DMS53 treated with DMSO at 0.1 percent for 48 hours (cell line): Measurements from ENCODE around the gene NUP210.

Source experiments
- DNase-seq: peaks from one replicate; lab custom pipeline; 2025; ENCODE audit not compliant: unreplicated experiment; lab: John Stamatoyannopoulos, UW

The NUP210 gene

GRCh38 chr3:13277860-13278531 is 142.1 kb downstream of the NUP210 start:
- no peak for DNase-seq

DNA sequence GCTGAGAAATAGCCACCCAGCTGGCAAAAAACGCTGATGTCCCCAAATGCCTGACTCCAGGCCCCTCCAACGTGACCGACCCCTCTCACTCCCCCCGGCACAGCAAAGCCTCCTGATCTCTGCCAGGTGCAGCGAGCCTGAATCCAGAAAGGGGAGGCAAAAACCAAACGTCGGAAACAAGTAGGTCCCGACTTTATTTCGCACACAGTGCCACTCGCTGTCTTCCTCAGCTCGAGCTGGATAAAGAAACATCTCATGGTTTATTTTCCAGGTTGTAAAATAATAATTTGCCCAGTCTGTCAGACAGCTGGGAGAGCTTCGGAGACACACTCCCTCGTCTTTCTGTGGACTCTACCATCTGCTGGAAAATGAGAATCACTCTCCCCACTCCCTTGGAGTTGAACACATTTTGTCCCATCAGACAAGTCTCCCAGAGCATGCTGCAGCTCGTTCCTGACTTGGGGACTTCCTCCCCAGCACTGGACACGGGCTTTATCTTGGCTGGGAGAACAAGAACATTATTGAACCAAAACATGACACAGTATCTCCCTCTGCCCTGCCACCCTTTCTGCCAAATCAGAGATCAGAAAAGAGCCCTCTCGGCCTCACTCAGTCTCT is 142.8 kb downstream of the NUP210 start:
- no peak for DNase-seq

DNA sequence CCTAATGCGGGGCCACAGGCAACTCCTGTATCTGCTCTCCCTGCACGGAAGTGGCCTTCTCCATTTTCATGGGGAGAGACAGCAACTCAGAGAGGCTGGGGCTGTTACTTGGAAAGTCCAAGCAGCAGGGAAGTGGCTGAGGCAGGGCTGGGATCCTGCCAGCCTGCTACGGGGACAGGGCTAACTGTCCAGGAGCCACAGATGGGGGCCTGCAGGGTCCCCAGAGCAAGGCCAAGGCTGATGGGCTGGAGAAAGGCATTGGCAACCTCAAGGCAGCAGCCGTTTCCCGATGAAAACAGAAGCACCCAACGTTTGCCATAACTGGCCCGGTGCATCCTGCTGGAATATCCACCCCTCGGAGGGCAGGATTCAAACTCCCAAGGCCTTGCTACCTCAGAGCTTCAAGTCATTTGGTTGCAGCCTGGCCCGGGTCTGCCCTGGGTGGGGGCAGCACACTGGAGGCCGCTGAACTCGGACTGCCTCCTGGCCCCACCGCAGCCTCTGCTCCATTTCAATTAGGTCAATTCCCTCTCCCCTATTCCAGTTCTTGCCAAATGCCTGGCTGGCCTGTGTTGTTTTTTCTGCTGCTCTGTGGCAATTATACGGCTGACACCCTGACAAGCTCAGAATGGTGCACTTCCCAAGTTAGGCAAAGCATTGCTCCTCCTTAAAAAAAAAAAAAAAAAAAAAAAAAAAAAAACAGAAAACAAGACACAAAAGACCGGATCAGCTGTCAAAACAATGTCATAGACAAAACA is 143.5 kb downstream of the NUP210 start:
- DNase-seq: no peak

DNA sequence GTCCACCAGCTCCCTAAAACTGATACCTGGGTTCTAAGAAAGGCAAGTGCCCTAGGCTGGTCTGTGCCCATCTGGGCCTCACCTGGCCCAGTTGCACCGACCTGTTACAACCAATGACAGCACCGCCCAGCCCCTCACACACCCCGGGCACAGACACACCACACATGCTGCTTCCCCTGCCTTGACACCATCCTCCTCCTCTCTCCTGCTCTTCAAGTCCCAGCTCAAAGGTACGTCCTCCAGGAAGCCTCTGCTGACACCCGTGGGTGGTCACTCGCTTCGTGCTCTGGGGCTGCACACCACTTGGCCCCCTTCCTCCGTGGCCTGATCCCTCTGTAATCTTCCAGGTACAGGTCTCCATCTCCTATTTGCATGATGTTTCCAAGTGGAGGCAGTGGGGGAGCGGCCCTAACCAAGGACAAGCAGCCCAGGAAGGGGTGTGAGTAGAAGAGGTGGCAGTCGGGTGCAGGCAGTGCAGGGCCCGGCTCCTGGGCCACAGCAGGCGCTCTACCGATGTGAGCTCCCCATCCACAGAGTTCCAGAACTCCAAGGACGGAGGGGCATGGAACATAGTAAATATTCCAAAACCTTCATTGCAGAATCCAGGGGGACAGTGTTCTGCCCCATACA is 144.6 kb downstream of the NUP210 start:
- no peak for DNase-seq

DNA sequence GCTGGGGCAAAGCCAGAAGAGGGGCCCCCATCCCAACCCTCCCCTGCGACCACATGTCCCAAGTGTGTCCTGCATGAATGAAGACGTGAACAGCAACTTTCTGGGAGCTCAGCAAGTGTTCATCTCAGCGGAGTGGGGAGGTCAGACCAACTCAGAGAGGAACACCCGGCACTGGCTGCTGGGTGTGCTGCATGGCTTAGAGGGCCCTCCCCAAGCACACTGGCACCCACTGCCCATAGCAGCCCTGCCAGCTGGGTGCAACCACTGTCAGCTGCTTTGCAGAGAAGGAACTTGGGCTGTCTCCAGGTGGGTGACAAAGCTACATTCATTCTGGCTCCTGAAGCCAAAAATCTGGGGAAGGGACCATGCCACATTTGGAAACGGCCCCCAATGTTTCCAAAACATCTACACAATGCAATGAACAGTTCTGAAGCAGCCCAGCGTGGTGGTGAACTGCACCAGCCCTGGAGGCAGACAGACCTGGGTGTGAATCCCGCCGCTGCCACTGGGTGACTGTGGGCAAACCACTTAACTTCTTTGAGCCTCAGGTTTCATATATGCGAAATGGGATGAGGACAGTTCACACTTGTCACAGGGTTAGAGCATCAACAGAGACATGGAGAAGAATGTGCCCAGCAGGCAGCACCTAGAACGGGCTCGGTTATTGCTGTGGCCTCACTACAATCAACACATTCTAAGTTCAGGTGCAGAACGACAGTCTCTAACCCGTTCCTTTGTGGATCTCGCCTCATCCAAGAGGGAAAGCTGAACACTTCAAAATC is 145.4 kb downstream of the NUP210 start:
- DNase-seq: no peak

DNA sequence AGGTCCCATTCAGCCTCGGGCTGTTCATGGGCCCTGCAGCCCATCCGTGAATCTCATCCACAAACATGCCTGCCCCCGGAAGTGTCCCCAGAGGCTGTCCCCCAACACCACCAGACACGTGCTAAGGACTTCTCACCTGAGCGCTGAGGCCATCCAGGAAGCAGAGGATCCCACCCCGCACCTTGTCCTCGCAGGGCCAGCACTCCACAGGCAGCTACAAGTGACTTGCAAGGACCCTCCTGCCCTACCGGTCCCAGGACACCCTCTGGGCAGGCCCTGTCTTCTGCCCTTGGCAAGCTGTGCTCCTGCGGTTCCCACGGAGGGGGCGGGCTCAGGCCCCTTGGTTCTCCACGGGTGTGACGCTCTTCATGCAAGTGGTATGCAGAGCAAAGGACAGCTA is 146.0 kb downstream of the NUP210 start:
- DNase-seq: no peak

GRCh38 chr3:13273604-13274105 is 146.5 kb downstream of the NUP210 start:
- no peak for DNase-seq

- no peak for DNase-seq
These were observed 147.1 kb downstream of the NUP210 start for GRCh38 chr3:13272831-13273603.

GRCh38 chr3:13269711-13270378 is 150.3 kb downstream of the NUP210 start:
- no peak for DNase-seq

- no peak for DNase-seq
These were observed 151.1 kb downstream of the NUP210 start for GRCh38 chr3:13268961-13269441.

DNA sequence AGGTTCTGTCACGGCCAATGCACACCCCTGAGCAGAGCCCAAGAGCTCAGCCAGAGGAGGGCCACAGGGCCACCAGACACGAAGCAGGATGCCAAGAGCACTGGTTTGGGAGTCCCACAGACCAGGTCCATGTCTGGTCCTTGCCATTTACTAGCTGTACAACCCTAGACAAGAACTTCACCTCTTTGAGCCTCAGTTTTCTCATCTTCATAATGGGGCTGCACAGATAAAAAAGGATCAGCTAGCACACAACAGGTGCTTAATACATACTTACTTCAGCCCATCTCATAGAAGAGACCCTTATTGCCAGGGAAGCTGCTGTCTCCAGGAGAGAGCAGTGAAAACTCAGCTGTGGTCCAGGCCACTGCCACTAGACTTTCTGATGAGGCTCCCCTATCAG is 152.0 kb downstream of the NUP210 start:
- DNase-seq: no peak

GRCh38 chr3:13266651-13267362 is 153.3 kb downstream of the NUP210 start:
- DNase-seq: no peak
